GM19035 (cell line): Measurements from ENCODE around the gene CMTM7.

Experiments
- ATAC-seq: cut with Tn5 transposase; IDR thresholded peaks from one replicate; pipeline ENCODE4 v1.9.1; 2021; ENCODE audit not compliant: unreplicated experiment

Gene CMTM7

DNA sequence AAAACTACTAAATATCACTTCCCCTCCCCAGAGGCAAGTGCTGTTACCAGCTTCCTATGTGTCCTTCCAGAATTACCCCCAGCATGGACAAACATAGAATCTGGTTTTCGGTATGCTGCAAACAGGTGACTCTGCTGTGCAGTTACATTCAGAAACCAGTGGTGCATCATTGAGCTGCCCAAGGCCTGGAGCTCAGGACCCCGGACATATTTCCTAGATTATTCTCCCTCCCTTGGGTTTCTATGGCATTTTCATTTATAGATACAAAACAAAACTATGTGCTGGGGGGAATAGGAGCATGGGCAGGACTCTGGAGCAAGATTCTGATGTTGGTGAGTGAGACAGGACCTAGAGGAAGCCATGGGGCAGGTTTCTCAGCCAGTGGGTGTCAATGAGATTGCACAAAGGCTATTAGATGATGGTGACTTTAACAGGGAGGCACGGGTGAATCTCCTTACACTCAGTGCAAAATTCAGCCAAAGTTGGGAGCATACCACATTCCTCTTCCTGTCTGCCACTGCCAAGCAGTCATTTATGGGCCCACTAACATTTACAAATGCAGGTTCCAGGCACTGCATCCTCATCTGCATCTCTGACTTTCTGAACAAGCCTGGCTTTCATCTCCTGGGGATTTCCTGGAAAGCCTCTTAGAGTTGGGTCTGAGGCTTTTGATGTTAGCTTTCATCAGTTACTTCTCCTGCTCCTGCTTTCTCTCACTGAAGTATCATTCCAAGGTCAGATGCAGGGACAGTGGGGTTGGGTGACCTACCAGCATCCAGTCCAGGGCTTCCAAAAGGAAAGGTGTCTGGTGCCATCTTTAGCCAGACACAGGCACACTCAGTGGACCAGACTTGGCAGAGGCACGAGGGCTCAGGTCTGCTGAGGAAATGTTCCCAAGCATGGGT is 44.5 kb downstream of the CMTM7 start:
- no peak for ATAC-seq

DNA sequence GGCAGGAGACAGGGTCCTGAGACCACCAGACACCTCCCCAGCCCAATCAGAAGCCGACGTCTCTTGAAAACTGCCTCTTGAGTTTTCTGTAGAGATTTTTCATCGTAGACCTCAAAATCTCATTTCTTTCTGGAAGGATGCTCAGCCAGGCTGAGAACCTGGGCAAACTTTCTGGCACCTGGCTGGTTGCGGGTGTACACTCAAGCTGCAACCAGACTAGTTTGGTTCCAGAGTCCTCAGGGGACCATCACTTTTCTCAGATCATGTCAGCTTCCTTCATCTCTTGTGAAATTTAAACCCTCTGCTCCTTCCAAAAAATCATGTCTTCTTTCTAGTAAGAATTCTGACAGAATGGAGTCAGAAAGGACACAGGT is 45.1 kb downstream of the CMTM7 start:
- ATAC-seq: peak; percentile 22

DNA sequence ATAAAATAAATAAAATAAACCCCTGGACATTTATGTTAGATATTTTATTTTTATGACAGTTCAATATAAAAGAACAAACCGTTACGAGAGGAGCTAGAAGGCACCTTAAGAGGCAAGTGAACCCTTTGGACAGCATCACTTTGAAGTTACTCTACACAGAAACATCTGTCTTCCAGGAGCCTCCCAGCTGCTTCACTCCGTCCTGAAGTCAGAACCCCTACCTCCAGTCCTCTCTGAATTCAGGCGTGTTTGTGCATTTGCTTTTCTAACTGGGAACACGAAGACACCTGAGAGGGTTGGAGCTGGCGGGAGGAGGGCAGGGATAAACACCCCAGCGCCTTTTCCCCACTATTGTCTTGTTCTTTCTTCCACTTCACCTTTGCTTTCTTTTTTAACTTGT is 46.2 kb downstream of the CMTM7 start:
- no peak for ATAC-seq

DNA sequence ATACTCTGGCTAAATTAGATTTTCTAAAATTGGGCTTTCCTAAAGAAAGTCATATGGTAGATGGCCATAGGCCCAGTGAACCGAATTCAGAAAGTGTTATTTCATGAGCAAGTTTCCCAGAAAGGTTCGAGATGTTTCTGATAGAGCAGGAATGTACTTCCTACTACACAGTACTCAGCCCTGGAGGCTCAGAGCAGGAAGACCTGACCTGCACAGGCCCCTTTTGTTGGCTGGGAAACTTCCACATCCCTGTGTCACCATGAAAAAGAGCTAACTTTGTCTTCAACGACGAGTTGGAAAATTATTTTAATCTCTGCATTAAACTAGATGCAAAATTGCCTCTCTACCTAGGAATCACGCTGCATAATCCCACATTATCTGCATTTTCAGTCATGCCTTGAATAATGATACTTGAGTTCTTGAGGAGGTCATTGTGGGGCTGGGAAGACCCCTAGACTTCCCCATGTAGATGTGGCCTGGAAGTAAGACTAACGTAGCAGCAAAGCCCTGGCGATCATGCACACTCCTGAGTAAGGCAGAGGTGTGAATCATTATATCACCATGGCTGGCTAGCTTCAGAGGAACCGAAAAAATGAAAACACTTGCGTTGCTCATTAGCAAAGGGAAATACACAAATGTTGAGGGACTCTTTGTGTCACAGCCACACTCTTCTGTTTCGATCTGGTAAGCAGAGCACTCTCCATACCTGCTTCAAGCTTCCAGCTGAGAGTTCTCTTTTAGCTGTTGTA is 47.1 kb downstream of the CMTM7 start:
- peak; percentile 92 for ATAC-seq

DNA sequence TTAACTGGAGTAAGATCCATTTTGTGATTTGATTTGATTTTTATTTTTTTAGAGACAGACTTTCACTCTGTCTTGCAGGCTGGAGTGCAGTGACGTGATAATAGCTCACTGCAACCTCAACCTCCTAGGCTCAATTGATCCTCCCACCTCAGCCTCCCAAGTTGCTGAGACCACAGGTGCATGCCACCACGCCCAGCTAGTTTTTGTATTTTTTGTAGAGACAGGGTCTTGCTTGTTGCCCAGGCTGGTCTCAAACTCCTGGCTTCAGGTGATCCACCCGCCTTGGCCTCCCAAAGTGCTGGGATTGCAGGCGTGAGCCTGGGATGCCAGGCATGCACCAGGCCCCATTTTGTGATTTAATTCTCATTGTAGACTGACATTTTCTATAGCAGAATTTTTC is 47.8 kb downstream of the CMTM7 start:
- ATAC-seq: peak; percentile 28

DNA sequence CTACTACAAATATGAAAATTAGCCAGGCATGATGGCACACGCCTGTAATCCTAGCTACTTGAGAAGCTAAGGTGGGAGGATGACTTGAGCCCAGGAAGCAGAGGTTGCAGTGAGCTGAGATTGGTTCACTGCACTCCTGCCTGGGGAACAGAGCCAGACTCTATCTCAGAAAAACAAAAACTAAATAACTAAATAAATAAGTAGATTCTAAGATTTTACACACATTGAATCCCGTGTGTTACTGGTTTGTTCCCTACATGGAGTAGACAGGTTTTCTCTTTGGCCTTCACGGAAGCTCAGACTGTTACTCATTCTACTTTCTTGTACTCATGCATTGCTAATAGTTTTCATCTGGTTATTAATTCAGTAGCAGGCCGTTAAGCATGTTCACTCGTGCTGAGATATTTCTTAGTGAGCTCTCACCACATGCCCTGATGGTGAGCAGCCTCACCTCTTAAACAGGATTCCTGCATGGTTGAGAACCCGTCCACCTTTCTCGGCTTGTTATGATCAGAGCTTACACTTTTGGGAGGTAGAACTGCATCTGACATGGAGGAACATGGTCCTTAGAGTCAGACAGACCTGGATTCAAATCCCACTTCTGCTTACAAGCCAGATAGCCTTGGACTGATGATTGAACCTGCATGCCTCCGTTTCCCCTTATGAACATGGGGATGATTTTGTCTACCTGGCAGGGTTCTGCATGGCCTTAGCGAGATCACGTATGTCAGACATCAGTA is 49.1 kb downstream of the CMTM7 start:
- ATAC-seq: no peak

DNA sequence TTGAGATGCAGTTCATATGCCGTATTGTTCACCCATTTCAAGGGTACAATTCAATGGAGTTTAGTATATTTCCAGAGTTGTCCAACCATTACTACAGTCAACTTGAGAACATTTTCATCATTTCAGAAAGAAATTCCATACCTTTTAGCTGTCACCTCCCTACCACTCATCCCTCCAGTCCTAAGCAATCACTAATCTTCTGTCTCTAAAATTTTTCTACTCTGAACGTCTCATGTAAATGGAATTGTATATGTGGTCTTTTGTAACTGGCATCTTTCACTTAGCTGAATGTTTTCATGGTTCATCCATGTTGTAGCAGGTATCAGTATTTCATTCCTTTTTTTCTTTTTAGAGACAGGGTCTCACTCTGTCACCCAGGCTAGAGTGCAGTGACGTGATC is 51.1 kb downstream of the CMTM7 start:
- no peak for ATAC-seq

DNA sequence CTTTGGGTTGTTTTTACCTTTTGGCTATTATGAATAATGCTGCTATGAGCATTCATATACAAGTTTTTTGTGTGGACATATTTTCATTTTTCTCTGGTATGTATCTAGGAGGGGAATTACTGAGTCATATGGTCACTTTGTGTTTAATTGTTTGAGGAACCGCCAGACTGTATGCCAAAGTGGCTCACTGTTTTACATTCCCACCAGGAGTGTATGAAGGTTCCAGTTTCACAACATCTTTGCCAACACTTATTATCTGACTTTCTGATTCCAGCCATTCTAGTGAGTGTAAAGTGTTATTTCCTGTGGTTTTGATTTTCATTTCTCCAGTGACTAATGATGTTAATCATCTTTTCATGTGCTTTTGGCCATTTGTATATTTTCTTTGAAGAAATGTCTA is 51.8 kb downstream of the CMTM7 start:
- no peak for ATAC-seq

DNA sequence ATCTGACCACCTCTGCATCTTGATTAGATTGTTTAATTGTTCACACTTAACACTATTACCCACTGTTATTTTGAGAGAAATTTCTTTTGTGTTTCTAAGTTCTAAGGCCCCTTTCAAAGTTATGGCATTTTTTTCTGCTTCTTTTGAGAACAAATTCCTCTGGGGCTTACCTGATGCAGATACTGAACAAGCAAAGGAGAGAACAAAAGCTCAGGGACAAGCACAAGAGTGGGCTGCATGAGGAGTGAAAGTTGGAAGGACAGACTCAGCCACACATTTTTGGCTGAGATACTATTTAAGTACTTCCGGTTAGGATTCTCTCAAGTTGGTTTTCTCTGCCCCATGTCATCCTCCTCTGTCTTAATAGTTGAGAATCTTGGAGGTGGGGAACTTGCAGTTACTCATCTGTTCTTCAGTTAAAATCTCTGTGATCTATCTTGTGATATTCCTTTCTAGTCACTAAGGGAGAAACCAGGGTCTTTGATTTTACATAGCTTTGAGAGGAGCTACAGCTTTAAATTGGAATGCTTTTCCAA is 56.3 kb downstream of the CMTM7 start:
- ATAC-seq: no peak

DNA sequence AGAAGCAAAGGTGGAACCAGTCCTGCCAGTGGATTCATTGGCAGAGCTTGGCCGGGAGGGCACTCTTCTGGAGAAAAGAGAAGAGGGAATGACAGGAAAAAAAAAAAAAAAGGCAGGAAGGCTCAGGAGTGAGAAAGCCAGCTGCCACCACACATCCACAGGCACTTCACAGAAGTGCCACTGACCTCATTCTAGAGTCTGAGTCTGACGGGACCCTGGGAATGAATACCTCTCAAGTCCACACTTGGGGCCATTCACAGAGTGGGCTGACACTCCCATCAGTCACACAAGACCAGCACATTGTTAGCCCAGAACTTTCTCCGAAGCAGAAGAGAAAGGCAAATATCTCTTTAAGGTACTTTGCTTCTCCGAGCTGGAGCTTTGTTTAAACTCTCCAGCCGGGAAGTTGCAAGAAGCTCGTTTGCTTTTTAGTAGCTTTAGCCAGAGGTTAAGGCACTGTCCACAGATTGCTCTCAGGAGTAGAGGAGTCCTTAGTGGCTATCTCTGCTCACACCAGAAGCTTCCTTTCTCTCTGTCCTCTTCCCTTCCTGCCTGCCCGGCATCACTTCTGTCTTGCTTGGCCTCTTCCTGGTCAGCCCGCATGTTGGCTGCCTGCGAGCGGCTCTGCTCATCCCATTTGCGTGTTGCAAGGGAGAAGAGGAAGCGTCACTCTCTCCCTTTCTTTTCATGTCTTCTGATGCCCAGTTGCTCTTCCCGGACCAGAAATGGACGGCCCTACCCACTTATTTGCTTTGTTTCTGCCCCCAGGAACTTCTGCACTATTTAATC is 57.2 kb downstream of the CMTM7 start:
- ATAC-seq: no peak

DNA sequence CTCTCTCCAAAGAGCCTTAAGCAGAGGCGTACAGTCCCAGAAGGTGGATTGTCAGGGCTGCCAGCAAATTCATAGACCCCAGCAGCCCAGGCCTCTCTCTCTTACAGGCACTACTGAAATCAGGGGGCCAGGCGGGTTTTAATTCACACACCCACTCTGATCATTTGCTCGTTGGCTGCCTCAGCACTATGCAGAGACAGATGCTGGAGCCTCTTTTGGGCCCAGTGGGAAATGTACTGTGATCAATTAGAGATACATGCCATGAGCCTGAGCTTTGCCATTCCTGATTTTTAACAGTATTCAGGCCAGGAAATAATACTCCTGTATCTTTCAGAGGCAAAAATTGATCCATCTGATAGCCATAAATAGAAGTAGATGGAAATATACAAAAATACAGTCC is 58.0 kb downstream of the CMTM7 start:
- no peak for ATAC-seq

DNA sequence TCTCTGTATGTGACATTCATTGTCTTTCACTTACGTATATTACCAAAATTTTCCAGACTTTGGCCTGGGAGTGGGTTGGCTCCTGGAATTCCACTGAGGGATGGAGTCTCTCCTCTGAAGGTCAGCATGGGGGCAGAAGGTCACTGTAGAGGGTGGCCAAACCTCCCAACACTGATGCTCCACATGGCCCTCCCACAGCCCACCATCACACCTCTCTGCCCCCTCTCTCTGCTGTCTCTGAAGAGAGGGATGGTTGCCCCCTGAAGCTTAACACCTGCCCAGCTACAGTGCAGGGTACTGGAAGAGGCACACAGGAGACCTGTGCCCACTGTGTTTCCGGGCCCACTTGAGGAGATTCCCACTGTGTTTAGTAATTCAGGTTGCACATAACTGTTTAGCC is 58.8 kb downstream of the CMTM7 start:
- ATAC-seq: no peak

DNA sequence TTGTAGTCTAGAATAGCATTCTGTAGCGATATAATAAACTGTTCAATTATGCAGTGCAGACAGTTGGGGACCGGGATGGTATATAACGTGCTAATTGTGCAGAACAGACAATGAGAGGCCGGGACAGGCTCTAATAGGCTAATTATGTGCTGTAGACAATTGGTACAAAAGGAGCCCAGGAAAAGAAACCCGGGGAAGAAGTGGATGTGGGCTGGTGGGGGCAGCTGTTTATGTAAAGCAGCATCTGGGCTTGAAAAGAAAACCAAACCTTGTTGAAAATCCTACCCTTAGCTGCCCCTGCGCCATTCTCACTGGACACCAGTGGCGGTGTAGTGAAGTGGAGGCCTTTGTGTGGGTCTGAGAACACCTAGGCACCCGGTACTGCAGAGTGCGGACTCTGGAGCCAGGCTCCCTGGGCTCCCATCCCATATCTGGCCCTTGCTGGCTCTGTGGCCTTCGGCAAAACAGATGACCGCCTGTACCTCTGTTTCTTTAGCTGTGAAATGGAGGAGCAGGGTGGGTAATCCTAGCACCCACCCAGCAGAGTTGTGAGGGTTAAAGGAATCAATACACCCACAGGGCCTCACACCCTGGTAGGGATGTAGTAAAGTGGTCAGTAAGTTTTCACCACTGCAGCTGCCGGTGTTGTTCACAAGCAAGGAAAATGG is 59.5 kb downstream of the CMTM7 start:
- ATAC-seq: no peak

DNA sequence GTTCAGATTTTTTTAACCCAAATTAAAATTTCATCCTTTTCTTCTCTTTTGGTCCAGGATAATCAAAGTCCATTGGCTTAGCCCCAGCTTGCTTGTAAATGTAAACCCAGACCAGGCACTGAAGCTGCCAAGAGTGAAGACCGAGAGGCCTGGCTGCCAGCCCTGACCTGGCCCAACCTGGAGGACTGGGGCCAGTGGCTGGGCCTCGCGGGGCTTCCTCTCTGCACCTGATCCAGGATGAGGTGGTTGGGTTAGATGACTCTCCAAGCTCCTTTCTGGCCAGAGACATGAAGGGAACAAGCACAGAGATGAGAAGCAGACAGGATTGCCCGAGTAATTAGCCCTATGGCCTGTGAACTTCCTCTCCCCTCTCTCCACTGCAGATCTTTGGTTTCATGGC is 60.4 kb downstream of the CMTM7 start:
- no peak for ATAC-seq

DNA sequence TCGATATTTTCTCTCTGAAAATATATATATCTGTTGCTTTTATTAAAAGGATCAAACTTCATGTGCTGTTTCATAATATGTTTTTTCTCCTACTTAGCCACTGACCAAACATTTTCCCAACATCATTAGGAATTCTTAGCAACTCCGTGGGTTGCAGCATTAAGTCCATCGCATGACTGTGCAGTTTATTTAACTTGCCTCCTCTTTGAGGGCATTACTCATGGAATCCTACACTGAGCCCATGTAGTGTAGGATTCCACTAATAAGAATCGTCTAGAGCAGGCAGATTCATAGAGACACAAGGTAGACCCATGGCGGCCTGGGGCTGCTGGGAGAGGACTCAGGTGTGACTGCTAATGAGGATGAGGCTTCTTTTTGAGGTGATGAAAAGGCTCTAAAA is 61.7 kb downstream of the CMTM7 start:
- no peak for ATAC-seq

DNA sequence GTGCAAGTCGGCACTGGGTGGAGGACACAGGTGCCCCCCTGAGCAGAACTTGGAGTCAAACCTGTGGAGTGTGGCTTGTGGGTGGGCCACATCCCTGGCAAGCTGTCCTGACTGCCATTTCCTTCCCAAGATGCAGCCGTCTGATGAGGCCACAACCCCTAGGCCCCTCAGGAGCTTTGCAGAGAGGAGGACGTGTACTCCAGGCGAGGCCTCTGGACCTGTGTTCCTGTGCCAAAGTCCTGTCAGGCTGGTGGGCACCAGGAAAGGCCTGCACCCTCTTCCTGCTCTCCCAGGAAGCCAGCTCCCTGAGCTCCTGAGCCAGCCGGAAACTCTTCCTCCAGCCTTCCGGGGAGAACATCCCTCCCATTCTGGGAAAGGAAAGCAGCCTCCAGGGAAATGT is 62.5 kb downstream of the CMTM7 start:
- ATAC-seq: no peak

DNA sequence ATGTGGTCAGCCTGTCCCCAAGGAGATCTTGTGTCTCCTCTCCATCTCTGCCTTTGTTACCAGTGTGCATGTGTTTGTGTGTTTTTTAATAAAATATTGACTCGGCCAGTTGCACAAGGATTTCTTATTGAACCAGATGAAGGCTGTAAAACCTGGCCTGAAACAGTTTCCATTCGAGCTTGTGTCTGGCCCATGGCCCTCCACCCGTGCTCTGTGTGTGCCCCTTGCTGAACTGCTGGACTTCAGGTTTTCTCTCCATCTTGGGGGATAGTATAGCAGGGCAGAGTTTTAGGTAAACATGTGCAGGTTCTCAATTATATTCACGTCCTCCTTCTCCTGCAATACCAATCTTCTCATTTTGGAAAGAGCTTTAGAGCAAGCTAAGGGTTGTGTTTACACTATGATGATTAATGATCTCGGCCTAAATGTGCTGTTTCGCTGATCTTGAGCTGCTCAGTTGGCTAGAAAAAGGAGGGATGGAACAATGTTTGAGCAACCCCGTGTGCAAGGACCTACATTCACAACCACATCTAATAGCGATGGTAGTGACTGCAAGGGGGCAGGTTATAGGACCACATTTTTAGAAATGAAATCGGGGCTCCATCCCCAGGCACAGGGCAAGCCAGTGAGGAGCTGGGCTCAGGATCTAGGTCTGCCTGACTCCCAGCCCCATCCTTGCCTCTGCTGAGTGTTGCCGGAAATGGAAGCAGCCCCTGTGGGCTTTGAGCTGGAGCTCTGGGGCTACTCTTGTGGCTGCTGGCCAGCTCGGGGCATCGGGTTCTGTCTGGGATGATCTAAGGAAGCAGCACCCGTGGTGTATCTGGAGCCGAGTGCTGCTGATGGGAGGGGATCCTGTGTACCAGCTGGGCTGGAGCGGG is 63.3 kb downstream of the CMTM7 start:
- ATAC-seq: no peak

DNA sequence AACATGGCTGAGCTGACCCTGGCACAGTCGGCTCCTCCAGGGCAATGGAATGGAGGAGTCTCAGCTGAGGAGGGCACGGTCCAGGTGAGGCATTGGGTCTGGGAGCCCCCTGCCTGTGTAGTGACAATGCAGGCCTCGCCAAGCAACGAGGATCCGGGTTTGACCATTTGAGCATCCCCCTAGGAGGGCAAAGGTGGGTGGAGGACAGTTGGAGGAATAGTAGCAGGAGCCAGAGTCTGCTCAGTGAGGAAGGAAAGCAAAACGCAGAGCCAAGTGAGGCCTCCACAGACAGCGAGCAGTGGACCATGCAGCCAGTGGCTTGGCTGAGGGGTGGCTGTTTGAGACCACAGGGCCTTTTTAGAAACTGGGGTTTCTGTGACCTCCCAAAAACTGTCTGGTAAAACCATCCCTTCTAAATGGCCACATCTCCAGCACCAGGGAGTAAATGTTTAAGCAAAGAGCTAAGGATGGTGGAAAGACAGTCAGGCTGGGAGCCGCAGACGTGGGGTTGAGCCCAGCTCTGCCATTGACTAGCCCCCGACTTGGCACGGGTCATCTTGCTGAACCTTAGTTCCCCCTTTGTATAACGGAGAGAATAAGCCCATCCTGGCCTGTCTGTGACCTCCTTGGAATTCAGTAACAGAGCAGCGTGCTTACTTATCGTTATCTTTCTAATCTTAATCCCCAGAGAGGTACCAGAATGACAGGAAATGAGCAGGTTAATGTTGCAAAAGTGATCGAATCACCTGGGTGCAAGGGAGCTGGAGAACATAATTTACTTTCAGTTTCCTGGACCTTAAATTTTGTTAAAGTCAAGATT is 64.2 kb downstream of the CMTM7 start:
- ATAC-seq: no peak
